GM19395 (cell line): ENCODE results near the gene MYLK3.
"Not testable (repeated sequence)": the region's sequence is repeated elsewhere in the genome, so short reads cannot be mapped to it uniquely, and the experiment has no call there.

Experiments used
- ATAC-seq: cut with Tn5 transposase; IDR thresholded peaks from one replicate; pipeline ENCODE4 v1.9.1; 2021; ENCODE audit warnings: mild to moderate bottlenecking, moderate library complexity; ENCODE audit not compliant: unreplicated experiment

The MYLK3 gene

DNA sequence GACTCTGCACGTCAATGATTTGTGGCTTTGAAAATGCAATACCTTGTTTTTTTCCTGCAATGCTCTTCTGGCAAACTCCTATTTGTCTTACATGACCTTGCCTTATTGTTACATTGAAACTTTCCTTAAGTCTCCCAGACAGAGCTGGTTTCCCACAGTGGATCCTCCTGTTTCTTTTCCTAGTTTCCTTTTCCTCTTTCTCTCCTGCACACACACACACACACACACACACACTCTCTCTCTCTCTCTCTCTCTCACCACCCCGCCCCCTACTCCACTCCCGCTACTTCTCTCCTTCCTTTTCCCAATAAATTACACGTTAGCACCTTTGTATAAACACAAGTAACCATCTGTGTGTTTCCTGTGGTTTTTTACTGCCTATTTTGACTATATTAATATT lies 56.4 kb downstream of the MYLK3 start:
- no peak for ATAC-seq

DNA sequence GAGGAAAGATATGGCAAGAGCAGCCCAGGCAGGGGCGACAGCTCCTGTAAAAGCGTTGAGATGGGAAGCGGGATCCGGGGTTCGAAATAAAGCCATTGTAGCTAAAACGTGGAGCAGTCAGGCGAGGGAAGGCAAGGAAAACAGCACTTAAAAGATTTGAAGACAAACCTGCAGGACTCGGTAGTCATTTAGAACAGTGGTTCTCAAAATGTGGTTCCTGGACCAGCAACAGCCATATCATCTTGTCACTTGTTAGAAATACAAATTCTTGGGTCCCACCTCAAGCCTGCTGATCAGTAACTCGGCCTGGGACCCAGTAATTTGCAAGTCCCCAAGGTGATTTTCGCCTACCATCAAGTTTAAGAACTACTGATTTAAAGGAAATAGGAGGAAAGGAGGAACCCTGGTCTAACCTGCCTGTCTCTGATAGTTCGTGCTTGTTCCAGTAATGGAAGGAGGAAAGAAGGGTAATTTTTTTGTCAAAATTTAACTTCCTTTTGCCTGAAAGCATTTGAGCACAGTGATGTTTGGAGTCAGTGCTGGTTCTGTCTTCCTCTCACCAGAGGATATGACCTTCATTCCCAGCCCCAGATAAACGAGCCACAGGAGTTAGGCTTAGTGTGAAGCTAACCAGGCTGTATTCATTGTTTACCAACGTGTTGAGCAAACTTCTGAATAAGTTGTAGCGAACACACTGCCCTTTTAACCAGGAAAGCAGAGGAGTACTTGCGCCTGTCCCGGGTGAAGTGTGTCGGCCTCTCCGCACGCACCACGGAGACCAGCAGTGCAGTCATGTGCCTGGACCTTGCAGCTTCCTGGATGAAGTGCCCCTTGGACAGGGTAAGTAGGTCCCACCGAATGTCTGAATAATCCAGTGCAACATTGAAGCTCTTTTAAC lies 57.6 kb downstream of the MYLK3 start:
- ATAC-seq = no peak

DNA sequence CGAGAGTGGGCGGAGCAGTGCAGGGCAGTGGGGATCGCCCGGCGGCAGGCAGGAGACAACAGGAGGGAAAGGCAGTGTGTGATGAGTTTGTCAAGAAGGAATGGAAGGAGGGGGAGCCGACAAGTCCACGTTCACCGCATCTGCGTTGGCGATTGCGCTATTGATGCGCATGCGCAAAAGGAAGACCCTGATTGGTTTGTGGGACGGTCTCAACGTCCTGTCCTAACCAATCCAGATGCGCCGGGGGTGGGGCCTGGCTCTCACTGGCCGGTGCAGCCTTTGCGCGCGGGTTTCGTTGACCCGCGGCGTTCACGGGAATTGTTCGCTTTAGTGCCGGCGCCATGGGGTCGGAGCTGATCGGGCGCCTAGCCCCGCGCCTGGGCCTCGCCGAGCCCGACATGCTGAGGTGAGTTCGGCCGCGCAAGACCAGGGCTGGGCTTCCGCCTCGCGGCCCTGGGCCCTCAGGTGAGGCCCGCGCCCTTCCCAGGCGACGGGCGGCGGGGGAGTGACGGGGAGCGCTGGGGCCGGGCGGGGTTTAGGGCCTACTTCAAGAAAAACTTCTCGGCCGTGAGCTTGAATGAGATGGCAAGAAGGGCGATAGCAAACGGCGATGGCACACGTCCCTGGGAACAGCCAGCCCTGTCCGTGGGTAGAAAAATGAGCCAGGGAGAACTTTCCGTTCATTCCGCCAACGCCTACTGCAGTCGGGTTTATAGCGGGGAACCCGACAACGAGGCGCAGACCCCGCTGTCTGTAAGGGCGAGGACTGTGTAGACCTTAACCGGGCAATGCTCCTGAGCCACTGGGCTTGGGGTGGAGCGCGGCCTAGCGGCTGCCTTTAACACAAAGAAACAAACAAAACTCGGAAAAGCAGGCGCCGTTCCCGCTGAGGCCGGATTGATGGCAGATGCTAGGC lies 58.5 kb downstream of the MYLK3 start, which contains the start of gene ORC6:
TSS of gene ORC6 (plus strand) at position 295 of the 916 bp plus-strand sequence. CDS start at position 342, 47 bp downstream.
- ATAC-seq = peak; percentile 72

DNA sequence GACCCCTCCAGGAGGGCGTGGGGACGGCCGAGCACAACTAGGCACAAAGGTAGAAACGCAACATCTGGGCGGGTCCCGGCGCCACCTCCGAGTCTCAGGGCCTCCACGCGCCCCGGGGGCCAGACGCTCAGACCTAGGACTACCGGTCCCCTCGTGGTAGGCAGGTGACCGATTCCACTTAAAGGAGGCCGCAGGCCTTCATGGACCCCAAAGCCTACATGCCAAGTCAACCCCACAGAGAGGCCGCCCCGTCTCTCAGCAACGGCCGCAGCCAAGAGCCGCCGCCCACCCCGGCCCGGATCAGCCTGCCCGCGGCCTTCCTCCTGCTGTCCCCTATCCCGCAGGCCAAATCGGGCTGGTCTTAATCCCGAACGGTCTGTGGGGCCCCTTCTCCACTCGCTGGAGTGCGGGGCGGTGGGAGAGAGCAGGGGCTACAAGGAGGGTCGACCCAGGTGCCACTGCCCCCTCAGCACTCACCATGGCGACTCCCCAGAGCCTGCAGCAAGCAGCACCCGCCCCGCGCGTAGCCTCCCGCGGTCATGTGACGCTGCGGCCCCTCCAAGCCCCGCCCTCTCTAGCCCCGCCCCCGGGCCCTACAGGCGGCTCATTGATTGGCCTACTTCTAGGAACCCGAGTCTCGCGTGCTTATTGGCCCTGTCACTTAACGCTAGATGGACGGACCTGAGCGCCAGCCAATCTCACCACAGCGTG lies 59.3 kb downstream of the MYLK3 start, which contains the start of gene VPS35:
TSS of gene VPS35 (minus strand) at position 525 of the 711 bp plus-strand sequence. CDS start at position 480, 45 bp downstream.
- ATAC-seq = peak; percentile 86

DNA sequence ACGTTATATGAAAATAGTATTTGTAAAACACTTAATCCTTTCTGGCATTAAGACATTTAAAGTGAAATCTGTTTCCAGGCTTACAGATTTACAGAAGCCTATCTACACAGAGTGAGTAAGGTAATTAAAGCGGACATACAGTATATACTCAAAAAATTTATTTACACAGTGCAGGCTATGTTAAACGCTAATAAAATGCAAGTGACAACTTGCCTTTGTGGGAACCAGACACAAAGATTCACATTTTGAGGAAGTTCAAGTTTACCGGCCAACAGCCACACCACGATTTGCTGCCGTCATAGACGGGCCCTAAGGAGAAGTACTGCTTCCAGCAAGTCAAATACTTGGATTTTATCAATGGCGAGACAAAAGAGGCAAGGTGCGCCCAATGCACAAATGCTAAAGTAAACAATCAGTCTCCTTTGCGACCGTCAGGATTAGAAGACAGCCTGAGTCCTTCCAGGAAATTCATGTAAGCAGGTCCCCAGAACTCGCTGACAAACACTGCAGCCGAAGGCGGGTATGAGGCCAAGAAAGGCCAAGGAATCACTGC lies 60.0 kb downstream of the MYLK3 start:
- no peak for ATAC-seq

DNA sequence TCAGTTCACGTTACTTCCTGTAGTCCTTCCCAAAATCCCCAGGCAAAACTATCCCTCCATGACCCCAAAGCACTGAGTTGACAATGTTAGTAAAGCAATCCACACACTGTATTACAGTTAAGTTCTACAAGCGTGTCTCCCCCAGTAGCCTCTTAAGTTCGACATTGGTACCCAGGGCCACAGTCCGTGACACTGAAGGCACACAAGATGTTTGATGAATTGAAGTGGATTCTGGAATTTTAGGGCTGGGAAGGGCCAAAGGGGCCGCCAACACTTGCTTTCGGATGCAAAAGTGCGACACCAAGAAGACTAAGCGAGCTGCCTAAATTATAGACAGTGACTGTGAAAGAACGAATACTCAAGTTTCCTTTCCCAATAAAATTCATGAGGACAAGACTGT lies 60.7 kb downstream of the MYLK3 start:
- no peak for ATAC-seq

DNA sequence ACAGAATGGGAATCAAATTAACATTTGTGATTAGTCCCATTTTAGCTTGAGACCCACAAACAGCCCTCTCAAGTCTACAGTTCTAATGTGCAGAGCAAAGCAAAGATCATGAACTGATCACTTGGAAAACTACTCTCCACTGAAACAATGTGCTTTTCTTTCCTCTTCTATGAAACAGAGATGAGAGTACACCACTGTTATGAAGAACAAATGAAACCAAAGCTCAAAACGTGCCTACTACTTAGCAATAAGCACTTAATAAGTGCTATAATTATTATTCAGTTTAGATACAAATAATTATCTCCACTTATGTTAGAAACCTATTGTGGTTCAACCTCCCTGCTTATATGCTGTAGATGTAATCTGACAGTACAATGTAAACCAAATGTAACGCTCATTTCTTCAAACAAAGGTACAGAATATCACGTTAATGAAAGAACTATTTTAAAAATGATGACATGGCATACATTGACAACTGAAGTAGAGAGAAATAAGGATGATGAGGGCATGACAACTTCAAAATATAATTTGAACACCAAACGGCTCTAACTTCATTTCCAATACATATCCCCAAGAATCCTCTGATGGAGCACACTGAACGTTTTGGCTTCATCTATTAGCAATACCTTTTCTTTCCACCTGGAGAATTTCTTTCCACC lies 61.2 kb downstream of the MYLK3 start:
- no peak for ATAC-seq

DNA sequence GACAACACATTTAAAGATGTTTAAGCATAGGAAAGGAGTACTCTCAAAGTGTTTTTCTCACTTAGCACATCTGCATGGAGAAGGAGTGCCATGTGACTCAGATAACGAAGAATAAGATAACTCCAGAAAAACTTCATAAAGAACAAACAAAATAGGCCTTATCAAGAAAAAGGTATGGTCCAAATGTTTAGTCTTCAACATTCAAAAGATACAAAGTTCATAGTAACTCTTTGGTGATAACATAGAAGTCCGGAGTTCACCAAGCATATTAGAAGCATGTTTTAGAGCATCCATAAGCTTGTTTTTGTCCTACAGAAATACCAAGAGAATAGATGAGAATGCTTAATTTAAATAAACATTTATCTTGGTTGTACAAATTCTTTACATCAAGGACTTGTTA lies 66.3 kb downstream of the MYLK3 start:
- ATAC-seq = not testable (repeated sequence)

DNA sequence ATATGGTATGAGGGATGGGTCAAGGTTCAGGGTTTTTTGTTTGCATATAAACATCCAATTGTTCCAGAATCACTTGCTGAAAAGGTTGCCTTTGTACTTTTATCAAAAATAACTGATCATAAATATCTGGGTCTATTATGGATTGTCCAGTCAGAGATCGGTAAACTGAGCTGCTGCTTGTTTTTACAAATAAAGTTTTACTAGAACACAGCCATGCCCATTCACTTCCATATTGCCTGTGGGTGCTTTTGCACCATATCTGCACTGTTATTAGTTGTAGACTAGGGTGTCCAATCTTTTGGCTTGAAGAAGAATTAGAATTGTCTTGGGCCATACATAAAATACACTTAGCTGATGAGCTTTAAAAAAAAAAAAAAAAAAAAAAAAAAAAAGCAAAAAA lies 70.2 kb downstream of the MYLK3 start:
- ATAC-seq = not testable (repeated sequence)

DNA sequence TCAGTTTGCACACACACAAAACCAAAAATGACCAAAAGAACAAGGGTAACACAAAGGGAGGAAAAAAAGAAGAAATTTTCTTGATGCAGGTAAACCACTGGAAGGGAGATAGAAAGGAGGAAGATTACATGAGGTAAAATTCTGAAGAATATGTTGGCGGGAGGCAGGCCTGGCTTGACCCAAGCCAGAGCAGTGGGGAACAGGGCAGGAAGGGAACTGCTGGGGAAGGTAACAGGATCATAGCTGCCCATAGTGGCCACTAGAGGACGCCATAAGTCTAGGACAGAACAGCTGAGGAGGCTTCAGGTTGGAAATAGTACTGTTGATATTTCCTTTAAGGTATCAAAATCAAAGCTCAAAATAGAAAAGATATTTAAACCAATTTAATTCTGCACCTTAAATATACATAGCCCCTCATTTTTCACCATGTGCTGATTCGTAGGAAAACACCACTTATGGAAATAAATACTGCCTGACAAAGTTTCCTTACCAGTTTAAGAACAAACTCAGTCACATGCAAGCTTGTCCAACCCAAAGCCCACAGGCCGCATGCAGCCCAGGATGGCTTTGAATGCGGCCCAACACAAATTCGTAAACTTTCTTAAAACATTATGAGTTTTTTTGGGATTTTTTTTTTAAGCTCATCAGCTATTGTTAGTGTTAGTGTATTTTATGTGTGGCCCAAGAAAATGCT lies 74.7 kb downstream of the MYLK3 start:
- ATAC-seq = peak; percentile 77

DNA sequence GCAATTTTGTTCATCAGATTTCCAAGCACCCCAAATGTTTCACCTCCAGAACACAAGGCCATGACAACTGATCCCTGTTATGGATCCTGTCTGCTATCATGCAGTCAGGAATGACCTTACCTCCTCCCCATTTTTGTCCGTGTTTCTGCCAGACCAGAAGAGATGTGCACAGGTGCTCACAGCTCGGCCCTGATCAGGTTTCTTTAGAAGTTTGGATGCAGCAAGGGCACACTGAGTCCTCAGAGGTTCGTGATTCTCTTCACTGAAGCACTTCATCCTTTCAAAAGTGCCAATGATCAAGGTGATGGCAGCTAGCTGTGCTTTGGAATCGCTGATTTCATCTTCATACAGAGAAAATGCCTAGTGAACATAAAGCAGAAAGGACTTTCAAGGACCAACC lies 86.0 kb downstream of the MYLK3 start:
- no peak for ATAC-seq

DNA sequence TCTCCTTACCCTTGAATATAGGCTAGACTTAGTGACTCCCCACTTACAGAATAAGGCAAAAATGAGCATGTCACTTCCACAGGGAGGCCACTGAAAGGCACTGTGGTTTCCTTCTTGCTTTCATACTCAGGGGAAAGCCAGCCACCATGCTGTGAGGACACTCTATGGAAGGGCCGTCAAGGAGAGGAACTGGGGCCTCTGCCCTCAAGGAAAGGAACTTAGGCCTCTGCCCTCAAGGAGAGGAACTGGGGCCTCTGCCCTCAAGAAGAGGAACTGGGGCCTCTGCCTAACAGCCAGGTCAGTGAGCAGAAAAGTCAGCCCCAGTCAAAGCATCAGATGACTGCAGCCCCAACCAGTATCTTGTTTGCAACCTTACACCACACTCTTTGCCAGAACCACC lies 89.2 kb downstream of the MYLK3 start:
- ATAC-seq = peak; percentile 96
